BLaER1 treated with 17β-estradiol and CSF1 and Interleukin-3, amounts not matched to agents 10 nM and 100 nM (cell line): ENCODE data around the gene LSM7.

Experiments used
- H3K27ac ChIP-seq, 11 experiments: shearing (Covaris generic); formaldehyde crosslinking; 2 replicates each; pipeline ENCODE4 v1.8.1; 2022
- H3K27me3 ChIP-seq, 11 experiments: shearing (Covaris generic); formaldehyde crosslinking; 2 replicates each; pipeline ENCODE4 v1.8.1; 2022
- H3K36me3 ChIP-seq, 11 experiments: shearing (Covaris generic); formaldehyde crosslinking; 2 replicates each; pipeline ENCODE4 v1.8.1; 2022
- H3K4me1 ChIP-seq, 10 experiments: shearing (Covaris generic); formaldehyde crosslinking; 2 replicates each; pipeline ENCODE4 v1.8.1; 2022
- H3K4me2 ChIP-seq, 11 experiments: shearing (Covaris generic); formaldehyde crosslinking; 2 replicates each; pipeline ENCODE4 v1.8.1; 2022
- H3K4me3 ChIP-seq, 10 experiments: shearing (Covaris generic); formaldehyde crosslinking; 2 replicates each; pipeline ENCODE4 v1.8.1; 2022
- H3K9ac ChIP-seq, 11 experiments: shearing (Covaris generic); formaldehyde crosslinking; 2 replicates each; pipeline ENCODE4 v1.8.1; 2022
- H3K9me3 ChIP-seq, 11 experiments: shearing (Covaris generic); formaldehyde crosslinking; replicated peaks in 1 of 11; 2 replicates each; pipeline ENCODE4 v1.8.1; 2022
- H4K20me1 ChIP-seq, 11 experiments: shearing (Covaris generic); formaldehyde crosslinking; 2 replicates each; pipeline ENCODE4 v1.8.1; 2022
- Cebpa-rat ChIP-seq, 11 experiments: shearing (Covaris generic); IDR thresholded peaks; 2 replicates each; pipeline ENCODE4 v1.8.1; 2022

Gene LSM7

DNA sequence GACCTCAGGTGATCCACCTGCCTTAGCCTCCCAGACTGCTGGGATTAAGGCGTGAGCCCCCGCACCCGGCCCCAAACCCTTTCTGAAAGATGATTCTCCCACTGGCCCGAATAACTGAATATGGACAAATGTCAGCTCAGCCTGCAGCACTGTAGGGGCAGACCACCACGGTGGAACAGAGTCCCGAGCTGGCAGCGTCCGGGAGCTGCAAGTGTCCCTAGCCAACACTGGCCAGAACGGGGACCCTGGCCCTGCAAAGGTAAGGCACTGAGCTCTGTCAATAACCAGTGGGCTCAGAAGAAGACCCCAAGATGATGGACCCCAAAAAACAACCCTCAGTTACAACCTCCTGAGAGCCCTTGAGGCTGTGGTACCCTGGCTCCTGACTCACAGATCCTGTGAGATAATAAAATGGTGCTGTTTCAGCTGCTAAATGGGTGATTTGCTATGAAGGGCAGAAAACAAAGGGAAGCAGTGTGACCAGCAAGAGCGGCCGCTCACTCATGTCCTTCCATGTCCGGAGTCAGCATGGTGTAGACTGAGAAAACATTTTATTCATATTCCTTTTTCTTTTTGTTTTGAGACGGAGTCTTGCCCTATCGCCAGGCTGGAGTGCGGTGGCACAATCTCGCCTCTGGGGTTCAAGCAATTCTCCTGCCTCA, 1.6 kb downstream of the LSM7 start:
- peak overlapping the region; percentile 89 to 98 (median 92); a peak in 21 of 22 replicates for H3K9ac ChIP-seq
- H3K27me3 ChIP-seq, result peaks cover 0 to 17% (median 0%) of the 10 kb centered on the region in 11 experiments; a peak in 5 of 22 replicates
- peaks cover 65 to 88% (median 85%) of the 10 kb centered on the region in 10 experiments for H3K4me1 ChIP-seq
- peak overlapping the region in 10 of 11 experiments; percentile 85 to 98 (median 93); a peak in 20 of 22 replicates for H3K27ac ChIP-seq
- H3K4me3 ChIP-seq, result peak overlapping the region in 9 of 10 experiments; percentile 86 to 98 (median 92); a peak in 18 of 20 replicates
- peak overlapping the region; percentile 84 to 98 (median 97) for H3K4me2 ChIP-seq
- no peaks in the 10 kb centered on the region for H3K9me3 ChIP-seq
- H3K36me3 ChIP-seq, result peaks cover 13 to 39% (median 20%) of the 10 kb centered on the region in 11 experiments; a peak in 21 of 22 replicates
- H4K20me1 ChIP-seq, result peaks cover 29 to 85% (median 57%) of the 10 kb centered on the region in 11 experiments; a peak in 21 of 22 replicates
- no peak for TF ChIP-seq Cebpa-rat (IDR thresholded peaks at IDR 0.05)

DNA sequence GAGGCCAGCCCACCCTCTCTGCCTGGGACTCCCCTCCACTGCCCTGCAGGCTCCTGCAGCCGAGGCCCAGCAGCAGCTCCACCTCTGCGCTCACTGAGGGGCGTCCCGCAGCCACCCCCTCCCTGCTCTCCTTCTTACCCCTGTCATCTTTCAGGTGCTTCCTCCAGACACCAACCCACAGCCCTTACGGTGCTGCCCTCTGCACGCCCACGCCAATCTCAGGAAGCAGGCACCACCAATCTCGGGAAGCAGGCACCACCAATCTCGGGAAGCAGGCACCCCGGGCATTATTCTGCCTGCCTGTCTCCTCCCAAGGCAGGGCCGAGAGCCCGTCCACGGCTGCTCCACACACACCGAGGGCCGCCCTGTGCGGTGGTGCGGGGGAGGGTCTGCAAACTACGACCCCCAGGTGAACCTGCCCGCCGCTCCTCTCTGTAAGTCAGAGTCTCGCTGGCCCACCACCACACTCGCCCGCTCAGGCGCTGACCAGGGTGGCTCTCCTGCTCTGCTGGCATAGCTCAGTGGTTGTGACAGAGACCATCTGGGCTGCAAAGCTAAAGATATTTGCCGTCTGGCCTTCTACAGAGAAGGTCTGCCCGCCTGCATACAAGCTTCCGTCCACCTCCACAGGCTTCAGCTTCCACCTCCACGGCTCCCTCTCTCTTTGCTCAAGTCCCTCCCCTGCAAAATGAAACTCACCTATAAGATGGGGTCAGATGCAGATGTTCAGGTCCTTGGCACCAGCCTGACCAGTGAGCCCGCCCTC, 2.9 kb downstream of the LSM7 start:
- H3K9ac ChIP-seq, result peak overlapping the region; percentile 29 to 98 (median 92); a peak in 19 of 22 replicates
- H3K36me3 ChIP-seq, result peaks cover 20 to 52% (median 30%) of the 10 kb centered on the region in 11 experiments; a peak in 21 of 22 replicates
- peaks cover 52 to 88% (median 82%) of the 10 kb centered on the region in 10 experiments for H3K4me1 ChIP-seq
- no peaks in the 10 kb centered on the region for H3K9me3 ChIP-seq
- H3K4me3 ChIP-seq, result peak overlapping the region; percentile 7 to 93 (median 48); a peak in 17 of 20 replicates
- H3K4me2 ChIP-seq, result peak overlapping the region; percentile 84 to 98 (median 97)
- peak overlapping the region in 8 of 11 experiments; percentile 34 to 98 (median 94); a peak in 14 of 22 replicates for H3K27ac ChIP-seq
- H3K27me3 ChIP-seq, result peaks cover 0 to 17% (median 0%) of the 10 kb centered on the region in 11 experiments; a peak in 5 of 22 replicates
- no peak for TF ChIP-seq Cebpa-rat (IDR thresholded peaks at IDR 0.05)
- peaks cover 29 to 83% (median 69%) of the 10 kb centered on the region in 11 experiments; a peak in 21 of 22 replicates for H4K20me1 ChIP-seq

DNA sequence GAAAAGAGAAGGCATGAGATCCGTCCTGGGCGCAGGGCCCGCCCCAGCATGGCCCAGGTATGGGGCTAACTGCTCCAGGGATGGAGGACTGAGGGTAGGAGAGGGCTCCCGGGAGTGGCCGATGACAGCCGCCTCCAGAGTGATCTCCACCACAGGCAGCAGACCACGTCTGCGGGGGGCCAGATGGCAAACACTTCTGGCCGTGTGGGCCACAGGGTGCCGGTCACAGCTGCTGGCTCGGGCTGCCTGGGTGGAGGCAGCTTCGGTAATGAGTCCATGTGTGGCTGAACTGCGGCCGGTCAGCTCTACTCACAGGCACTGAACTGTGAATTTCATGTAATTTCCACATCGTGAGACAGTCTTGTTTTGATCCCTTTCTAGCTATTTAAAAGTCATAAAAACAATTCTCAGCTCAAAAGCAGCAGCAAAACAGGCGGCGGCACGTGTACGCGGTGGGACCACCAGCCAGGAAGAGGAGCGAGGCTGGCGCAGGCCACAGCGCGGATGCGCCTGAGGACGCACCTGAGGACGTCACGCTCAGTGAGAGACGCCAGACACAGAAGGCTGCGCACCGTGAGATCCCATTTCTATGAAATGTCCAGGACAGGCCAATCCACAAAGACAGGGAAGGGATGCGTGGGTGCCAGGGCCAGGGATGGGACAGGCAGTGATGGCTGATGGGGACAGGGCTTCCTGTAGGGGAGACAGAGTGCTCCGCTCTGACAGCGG, 4.0 kb downstream of the LSM7 start:
- Histone ChIP-seq H3K4me1 (peaks cover 49 to 88% (median 81%) of the 10 kb centered on the region in 10 experiments), H3K36me3 (peaks cover 20 to 52% (median 30%) of the 10 kb centered on the region in 11 experiments; a peak in 21 of 22 replicates), H3K27ac (peak overlapping the region in 8 of 11 experiments; percentile 1 to 98 (median 94); a peak in 17 of 22 replicates), H4K20me1 (peaks cover 29 to 83% (median 73%) of the 10 kb centered on the region in 11 experiments; a peak in 21 of 22 replicates), H3K27me3 (peaks cover 0 to 17% (median 0%) of the 10 kb centered on the region in 11 experiments; a peak in 5 of 22 replicates), H3K4me2 (peak overlapping the region; percentile 84 to 98 (median 97)), H3K9ac (peak overlapping the region in 10 of 11 experiments; percentile 5 to 98 (median 93); a peak in 18 of 22 replicates), H3K9me3 (no peaks in the 10 kb centered on the region), H3K4me3 (peak overlapping the region in 9 of 10 experiments; percentile 38 to 93 (median 51); a peak in 17 of 20 replicates)
- TF ChIP-seq Cebpa-rat (IDR thresholded peaks at IDR 0.05), result no peak

- Histone ChIP-seq H3K9me3 (no peaks in the 10 kb centered on the region), H3K4me3 (peak overlapping the region in 4 of 10 experiments; percentile 45 to 93 (median 58); a peak in 4 of 20 replicates), H3K4me2 (peak overlapping the region in 10 of 11 experiments; percentile 84 to 98 (median 96); a peak in 19 of 22 replicates), H3K9ac (peak overlapping the region in 6 of 11 experiments; percentile 92 to 98 (median 96); a peak in 12 of 22 replicates), H4K20me1 (peaks cover 29 to 89% (median 77%) of the 10 kb centered on the region in 11 experiments; a peak in 21 of 22 replicates), H3K27ac (peak overlapping the region in 6 of 11 experiments; percentile 93 to 98 (median 94); a peak in 11 of 22 replicates), H3K27me3 (peaks cover 0 to 17% (median 0%) of the 10 kb centered on the region in 11 experiments; a peak in 5 of 22 replicates), H3K36me3 (peaks cover 20 to 52% (median 30%) of the 10 kb centered on the region in 11 experiments; a peak in 21 of 22 replicates), H3K4me1 (peaks cover 52 to 92% (median 85%) of the 10 kb centered on the region in 10 experiments)
- TF ChIP-seq Cebpa-rat (IDR thresholded peaks at IDR 0.05), result no peak
Observed at GRCh38 chr19:2323707-2324106, 4.7 kb downstream of the LSM7 start.

GRCh38 chr19:2321565-2322283, 6.7 kb downstream of the LSM7 start:
- Histone ChIP-seq H3K9ac (peak overlapping the region in 3 of 11 experiments; percentile 24 to 37 (median 32); a peak in 3 of 22 replicates), H4K20me1 (peaks cover 26 to 94% (median 69%) of the 10 kb centered on the region in 11 experiments; a peak in 21 of 22 replicates), H3K4me3 (peak overlapping the region in 1 of 10 experiments; percentile 4; a peak in 1 of 20 replicates), H3K27me3 (peaks cover 0 to 17% (median 0%) of the 10 kb centered on the region in 11 experiments; a peak in 5 of 22 replicates), H3K27ac (no peak overlapping the region), H3K4me1 (peaks cover 58 to 100% (median 95%) of the 10 kb centered on the region in 10 experiments), H3K36me3 (peaks cover 20 to 47% (median 30%) of the 10 kb centered on the region in 11 experiments; a peak in 21 of 22 replicates), H3K4me2 (peak overlapping the region in 8 of 11 experiments; percentile 89 to 98 (median 96); a peak in 16 of 22 replicates), H3K9me3 (no peaks in the 10 kb centered on the region)
- TF ChIP-seq Cebpa-rat (IDR thresholded peaks at IDR 0.05), result no peak

GRCh38 chr19:2320939-2321338, 7.4 kb downstream of the LSM7 start:
- H3K27ac ChIP-seq, result no peak overlapping the region
- H3K36me3 ChIP-seq, result peaks cover 20 to 43% (median 30%) of the 10 kb centered on the region in 11 experiments; a peak in 21 of 22 replicates
- H3K9ac ChIP-seq, result 0 out of 22 replicates have a peak overlapping the region, but pooled peaks of 1 of the 11 experiments have one; percentile 24
- peaks cover 0 to 17% (median 0%) of the 10 kb centered on the region in 11 experiments; a peak in 5 of 22 replicates for H3K27me3 ChIP-seq
- peak overlapping the region in 7 of 11 experiments; percentile 89 to 98 (median 96); a peak in 10 of 22 replicates for H3K4me2 ChIP-seq
- TF ChIP-seq Cebpa-rat (IDR thresholded peaks at IDR 0.05), result no peak
- H4K20me1 ChIP-seq, result peaks cover 20 to 90% (median 61%) of the 10 kb centered on the region in 11 experiments; a peak in 21 of 22 replicates
- peaks cover 57 to 100% (median 95%) of the 10 kb centered on the region in 10 experiments for H3K4me1 ChIP-seq
- no peaks in the 10 kb centered on the region for H3K9me3 ChIP-seq
- H3K4me3 ChIP-seq, result no peak overlapping the region

DNA sequence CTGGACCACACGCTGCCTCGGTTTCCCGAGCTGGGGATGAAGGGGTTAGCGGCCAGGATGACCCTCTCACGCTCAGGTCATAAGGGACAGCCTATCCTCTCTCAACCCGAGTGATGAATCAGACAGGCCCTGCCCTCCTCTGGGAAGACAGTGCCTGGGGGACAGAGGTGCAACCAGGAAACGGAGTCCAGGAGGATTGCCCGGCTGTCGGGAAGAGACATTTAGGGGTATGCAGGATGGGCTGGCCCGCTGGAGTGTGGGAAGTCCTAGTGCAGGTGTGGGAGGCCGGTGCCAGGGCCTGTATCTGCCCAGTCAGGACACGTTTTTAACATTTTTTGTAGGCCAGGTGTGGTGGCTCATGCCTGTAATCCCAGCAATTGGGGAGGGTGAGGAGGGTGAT, 8.3 kb downstream of the LSM7 start:
- H3K36me3 ChIP-seq, result peaks cover 20 to 35% (median 30%) of the 10 kb centered on the region in 11 experiments; a peak in 21 of 22 replicates
- TF ChIP-seq Cebpa-rat (IDR thresholded peaks at IDR 0.05), result no peak
- peaks cover 11 to 81% (median 52%) of the 10 kb centered on the region in 11 experiments; a peak in 20 of 22 replicates for H4K20me1 ChIP-seq
- peak overlapping the region; percentile 71 to 95 (median 85) for H3K4me2 ChIP-seq
- H3K27ac ChIP-seq, result no peak overlapping the region; a peak in 1 of 22 replicates
- H3K9ac ChIP-seq, result peak overlapping the region in 4 of 11 experiments; percentile 7 to 31 (median 22); a peak in 3 of 22 replicates
- peaks cover 56 to 100% (median 94%) of the 10 kb centered on the region in 10 experiments for H3K4me1 ChIP-seq
- H3K4me3 ChIP-seq, result no peak overlapping the region
- peaks cover 0 to 14% (median 0%) of the 10 kb centered on the region in 11 experiments; a peak in 5 of 22 replicates for H3K27me3 ChIP-seq
- peaks cover 0 to 5% (median 3%) of the 10 kb centered on the region in 11 experiments; a peak in 17 of 22 replicates for H3K9me3 ChIP-seq
